K562 (cell line): Measurements from ENCODE around the gene SKIC8. TPM values are rescaled to one million over a fixed set of nuclear protein-coding genes. Genes with fewer than 3 reads are reported as not detected.
A peak's percentile ranks its signal among the peaks of the same experiment; 100 is the strongest.

Experiments
- HEY1 ChIP-seq: fragments of 250-450 bp; sonication (Bioruptor Pico); IDR thresholded peaks from 2 replicates; pipeline ENCODE4 v1.5.0; 2020; ENCODE audit warnings: mild to moderate bottlenecking, moderate library complexity, borderline replicate concordance
- KDM4B ChIP-seq, 2 experiments: fragments of 450-650 bp in 1 of 2; sonication (generic) in 1 of 2; IDR thresholded peaks; 2 replicates each; pipeline ENCODE4 v1.6.1; 2016 to 2017; ENCODE audit warnings: borderline replicate concordance in 2 of 2, antibody characterized with exemption in 1 of 2, low read depth in 1 of 2, mild to moderate bottlenecking in 1 of 2
- LEF1 ChIP-seq: fragments of 450-650 bp; IDR thresholded peaks from 2 replicates; pipeline ENCODE4 v1.6.1; 2016; ENCODE audit warnings: mild to moderate bottlenecking
- MCM3 ChIP-seq: fragments of 450-650 bp; IDR thresholded peaks from 2 replicates; pipeline ENCODE4 v1.6.1; 2016
- NFRKB ChIP-seq: fragments of 450-650 bp; IDR thresholded peaks from 2 replicates; pipeline ENCODE4 v1.6.1; 2016; ENCODE audit warnings: low read depth
- REST ChIP-seq, 2 experiments: fragments of 450-650 bp; formaldehyde crosslinking in 1 of 2; IDR thresholded peaks; 2 replicates each; pipeline versions ENCODE4 v1.4.0 to v1.6.1; 2014 to 2020; ENCODE audit warnings: mild to moderate bottlenecking in 2 of 2, borderline replicate concordance in 1 of 2, low read depth in 1 of 2
- SMC3 ChIP-seq: conservative IDR thresholded peaks from 2 replicates; pipeline ENCODE4 v1.6.1; 2011; ENCODE audit warnings: low read depth, low read length, improper control_type of control experiment; ENCODE audit not compliant: insufficient read depth
- U2AF2 ChIP-seq: fragments of 200-400 bp; formaldehyde crosslinking; optimal IDR thresholded peaks from 2 replicates; pipeline ENCODE3; 2017; ENCODE audit warnings: low read depth, mild to moderate bottlenecking, low read length
- ZBTB11 ChIP-seq, 3 experiments: fragments of 200-800 bp in 1 of 3; fragments of 250-450 bp in 1 of 3; fragments of 450-650 bp in 1 of 3; sonication (Bioruptor Pico) in 1 of 3; sonication (Bioruptor generic) in 1 of 3; formaldehyde crosslinking in 1 of 3; IDR thresholded peaks; 2 replicates each; pipeline versions ENCODE4 v1.6.1 to v1.8.0; 2016 to 2022; ENCODE audit warnings: mild to moderate bottlenecking in 2 of 3, missing genetic modification characterization in 2 of 3, missing compliant biosample characterization in 1 of 3, moderate library complexity in 1 of 3
- polyA plus RNA-seq, 8 experiments: library from polyadenylated mRNA; depleted of rRNA in 4 of 8; stranded (reverse) in 5 of 8; unstranded in 3 of 8; fragments of >200 nt; fragmentation: Nextera tagmentation in 2 of 8; fragmentation: Illumina TruSeq in 1 of 8; extraction: Ambion mirVana in 2 of 8; extraction: Trizol in 1 of 8; gene quantifications; 2 replicates each; pipeline versions ENCODE4 v1.2.1 to v1.2.3, GENCODE V29; 2011 to 2014; ENCODE audit warnings: inconsistent platforms in 1 of 8, missing spikeins in 1 of 8
- total RNA-seq, 7 experiments: library from RNA; depleted of rRNA in 6 of 7; stranded (reverse); fragments of >200 nt in 6 of 7; fragmentation: Illumina TruSeq in 2 of 7; extraction: Trizol in 2 of 7; gene quantifications; 2 replicates each; pipeline versions ENCODE4 v1.2.1 to v1.2.3, GENCODE V29; 2011 to 2021; ENCODE audit warnings: low replicate concordance in 1 of 7
- TF ChIP-seq, protein P1 (sequence below): sonication (generic); formaldehyde crosslinking; IDR thresholded peaks from 2 replicates; pipeline ENCODE4 v1.8.1; 2023; ENCODE audit warnings: mild to moderate bottlenecking, missing genetic modification reagents
- TF ChIP-seq, protein P2 (sequence below): fragments of 250-450 bp; sonication (Bioruptor Pico); IDR thresholded peaks from 2 replicates; pipeline ENCODE4 v1.8.0; 2021; ENCODE audit warnings: moderate library complexity, mild to moderate bottlenecking, inconsistent platforms

The SKIC8 gene
- total and polyA plus RNA-seq, 9 of the 15 experiments (the other 6 are each of a cell fraction or from before 2014, with no cell fraction given) = 79.5 to 389 (median 146) TPM

GRCh38 chr15:78241017-78241416 is 58.4 kb downstream of the SKIC8 start (continued):
- TF ChIP-seq, protein P1, sequence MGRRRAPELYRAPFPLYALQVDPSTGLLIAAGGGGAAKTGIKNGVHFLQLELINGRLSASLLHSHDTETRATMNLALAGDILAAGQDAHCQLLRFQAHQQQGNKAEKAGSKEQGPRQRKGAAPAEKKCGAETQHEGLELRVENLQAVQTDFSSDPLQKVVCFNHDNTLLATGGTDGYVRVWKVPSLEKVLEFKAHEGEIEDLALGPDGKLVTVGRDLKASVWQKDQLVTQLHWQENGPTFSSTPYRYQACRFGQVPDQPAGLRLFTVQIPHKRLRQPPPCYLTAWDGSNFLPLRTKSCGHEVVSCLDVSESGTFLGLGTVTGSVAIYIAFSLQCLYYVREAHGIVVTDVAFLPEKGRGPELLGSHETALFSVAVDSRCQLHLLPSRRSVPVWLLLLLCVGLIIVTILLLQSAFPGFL (CRISPR knock-in tag) = no peak
- no peak for TF ChIP-seq LEF1
- TF ChIP-seq SMC3 = peak; percentile 87
- no peak for TF ChIP-seq U2AF2
- TF ChIP-seq, protein P2, sequence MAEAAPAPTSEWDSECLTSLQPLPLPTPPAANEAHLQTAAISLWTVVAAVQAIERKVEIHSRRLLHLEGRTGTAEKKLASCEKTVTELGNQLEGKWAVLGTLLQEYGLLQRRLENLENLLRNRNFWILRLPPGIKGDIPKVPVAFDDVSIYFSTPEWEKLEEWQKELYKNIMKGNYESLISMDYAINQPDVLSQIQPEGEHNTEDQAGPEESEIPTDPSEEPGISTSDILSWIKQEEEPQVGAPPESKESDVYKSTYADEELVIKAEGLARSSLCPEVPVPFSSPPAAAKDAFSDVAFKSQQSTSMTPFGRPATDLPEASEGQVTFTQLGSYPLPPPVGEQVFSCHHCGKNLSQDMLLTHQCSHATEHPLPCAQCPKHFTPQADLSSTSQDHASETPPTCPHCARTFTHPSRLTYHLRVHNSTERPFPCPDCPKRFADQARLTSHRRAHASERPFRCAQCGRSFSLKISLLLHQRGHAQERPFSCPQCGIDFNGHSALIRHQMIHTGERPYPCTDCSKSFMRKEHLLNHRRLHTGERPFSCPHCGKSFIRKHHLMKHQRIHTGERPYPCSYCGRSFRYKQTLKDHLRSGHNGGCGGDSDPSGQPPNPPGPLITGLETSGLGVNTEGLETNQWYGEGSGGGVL (CRISPR knock-in tag) = no peak
- no peak for TF ChIP-seq HEY1 (CRISPR knock-in tag)
- no peak for TF ChIP-seq MCM3
- peak; percentile 78 for TF ChIP-seq REST (IDR thresholded peaks at IDR 0.05; ENCODE audit: borderline replicate concordance)
- TF ChIP-seq REST (CRISPR knock-in tag; IDR thresholded peaks at IDR 0.05; ENCODE audit: low read depth) = no peak
- no peak for TF ChIP-seq ZBTB11 (CRISPR knock-in tag; IDR thresholded peaks at IDR 0.05)
- TF ChIP-seq NFRKB = no peak
- no peak for TF ChIP-seq KDM4B (IDR thresholded peaks at IDR 0.05; ENCODE audit: borderline replicate concordance in 2 of 2, low read depth in 1 of 2)
